ENCODE measurements around the gene AHCY.

DNA sequence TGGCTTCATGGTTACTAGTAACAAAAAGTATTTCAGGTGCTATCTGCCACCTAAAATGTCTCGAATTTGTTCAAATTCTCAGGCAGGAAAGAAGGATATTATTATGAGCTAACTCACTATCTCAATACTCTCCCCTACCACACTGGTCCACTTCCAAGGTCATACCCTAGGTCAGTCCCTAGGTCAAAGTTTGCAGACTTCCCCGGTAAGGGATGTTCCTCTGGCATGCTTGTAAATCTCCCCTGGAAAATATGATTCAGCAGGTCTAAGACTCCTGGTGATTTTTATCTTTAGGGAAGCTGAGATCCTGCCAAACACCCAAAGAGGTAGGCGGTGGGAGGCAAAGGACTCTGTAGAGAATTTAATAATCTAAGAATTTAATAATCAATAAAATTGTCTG, 6.7 kb downstream of the AHCY start:
- TF ChIP-seq POLR2AphosphoS5 (IDR thresholded peaks at IDR 0.05; ENCODE audit: low read depth, low read length) (no peak), TAF1 (IDR thresholded peaks at IDR 0.05; ENCODE audit: borderline replicate concordance, insufficient read depth, low read length) (no peak), REST (IDR thresholded peaks at IDR 0.05; ENCODE audit: insufficient read depth in 1 of 2, low read depth in 2 of 2, low read length in 2 of 2) (no peak), SIN3A (IDR thresholded peaks at IDR 0.05; ENCODE audit: borderline replicate concordance, insufficient read depth, low read length) (no peak), FOXP2 (optimal IDR thresholded peaks at IDR 0.05; ENCODE audit: borderline replicate concordance, extremely low read depth, extremely low read length, insufficient read depth) (no peak)
